K562 (cell line): Measurements from ENCODE around the gene DKC1. TPM values are rescaled to one million over a fixed set of nuclear protein-coding genes. Genes with fewer than 3 reads are reported as not detected.

Experiments used
- CHD1 ChIP-seq: fragments of 200-600 bp; sonication (generic); IDR thresholded peaks from one replicate; pipeline ENCODE4 v1.6.1; 2012; ENCODE audit warnings: mild to moderate bottlenecking, moderate library complexity, low read length, inconsistent platforms
- ESRRA ChIP-seq: fragments of 450-650 bp; IDR thresholded peaks from 2 replicates; pipeline ENCODE4 v1.6.1; 2014; ENCODE audit warnings: low read depth, mild to moderate bottlenecking, moderate library complexity, borderline replicate concordance
- GATAD2A ChIP-seq: fragments of 450-650 bp; IDR thresholded peaks from 2 replicates; pipeline ENCODE4 v1.6.1; 2017
- HMG20A ChIP-seq: fragments of 450-650 bp; formaldehyde crosslinking; conservative IDR thresholded peaks from 2 replicates; pipeline ENCODE4 v1.4.0; 2020; ENCODE audit warnings: mild to moderate bottlenecking, mixed read lengths
- MNT ChIP-seq, 2 experiments: fragments of 450-650 bp; conservative IDR thresholded peaks; 2 replicates each; pipeline ENCODE4 v1.6.1; 2017; ENCODE audit warnings: mild to moderate bottlenecking in 2 of 2, moderate library complexity in 2 of 2
- MTA3 ChIP-seq: fragments of 450-650 bp; formaldehyde crosslinking; IDR thresholded peaks from 2 replicates; pipeline ENCODE4 v1.6.1; 2017; ENCODE audit warnings: mild to moderate bottlenecking, borderline replicate concordance
- MYC ChIP-seq, 2 experiments: fragments of 250-450 bp in 1 of 2; sonication (Bioruptor Pico) in 1 of 2; IDR thresholded peaks; 2 replicates each; pipeline versions ENCODE4 v1.5.1 to v1.6.1; 2012 to 2021; ENCODE audit warnings: low read depth in 2 of 2, borderline replicate concordance in 1 of 2, improper control_type of control experiment in 1 of 2, low read length in 1 of 2, mild to moderate bottlenecking in 1 of 2, moderate library complexity in 1 of 2
- POLR2A ChIP-seq: fragments of 450-650 bp; conservative IDR thresholded peaks from 2 replicates; pipeline ENCODE4 v1.6.1; 2016
- RBFOX2 ChIP-seq: fragments of 200-400 bp; formaldehyde crosslinking; IDR thresholded peaks from 2 replicates; pipeline ENCODE4 v1.6.1; 2017; ENCODE audit warnings: low read depth, mild to moderate bottlenecking, low read length, moderate library complexity
- RBM25 ChIP-seq: fragments of 200-400 bp; formaldehyde crosslinking; IDR thresholded peaks from 2 replicates; pipeline ENCODE4 v1.6.1; 2018; ENCODE audit warnings: low read length, low read depth, moderate library complexity; ENCODE audit not compliant: severe bottlenecking
- SP1 ChIP-seq: sonication (generic); formaldehyde crosslinking; IDR thresholded peaks from 2 replicates; pipeline ENCODE4 v1.8.1; 2022; ENCODE audit warnings: mild to moderate bottlenecking, missing genetic modification reagents
- SRSF1 ChIP-seq: fragments of 200-400 bp; formaldehyde crosslinking; IDR thresholded peaks from 2 replicates; pipeline ENCODE4 v1.6.1; 2017; ENCODE audit warnings: mild to moderate bottlenecking, low read depth, low read length, moderate library complexity
- TAF1 ChIP-seq: IDR thresholded peaks from 2 replicates; pipeline ENCODE4 v1.6.1; 2011; ENCODE audit warnings: mild to moderate bottlenecking, low read length, moderate library complexity; ENCODE audit not compliant: insufficient read depth, control insufficient read depth, severe bottlenecking; ENCODE audit errors: extremely low read depth
- TFAP4 ChIP-seq: sonication (generic); formaldehyde crosslinking; IDR thresholded peaks from 2 replicates; pipeline ENCODE4 v1.8.0; 2022; ENCODE audit warnings: missing genetic modification reagents, mild to moderate bottlenecking, moderate library complexity, borderline replicate concordance
- TRIM28 ChIP-seq: fragments of 450-650 bp; IDR thresholded peaks from 2 replicates; pipeline ENCODE4 v1.6.1; 2017
- ZBED1 ChIP-seq: IDR thresholded peaks from 2 replicates; pipeline ENCODE4 v1.6.1; 2014
- ZMIZ1 ChIP-seq, 2 experiments: fragments of 150-350 bp in 1 of 2; IDR thresholded peaks; 2 replicates each; pipeline ENCODE4 v1.6.1; 2012 to 2016; ENCODE audit warnings: low read depth in 2 of 2, low read length in 2 of 2, mild to moderate bottlenecking in 1 of 2, moderate library complexity in 1 of 2
- ZNF143 ChIP-seq: sonication (generic); formaldehyde crosslinking; IDR thresholded peaks from 2 replicates; pipeline ENCODE4 v1.9.0; 2022; ENCODE audit warnings: mild to moderate bottlenecking, missing genetic modification reagents
- ZNF696 ChIP-seq: fragments of 250-450 bp; sonication (Bioruptor Pico); conservative IDR thresholded peaks from 2 replicates; pipeline ENCODE4 v1.4.0; 2020; ENCODE audit warnings: mild to moderate bottlenecking, moderate library complexity
- polyA plus RNA-seq, 8 experiments: library from polyadenylated mRNA; depleted of rRNA in 4 of 8; stranded (reverse) in 5 of 8; unstranded in 3 of 8; fragments of >200 nt; fragmentation: Nextera tagmentation in 2 of 8; fragmentation: Illumina TruSeq in 1 of 8; extraction: Ambion mirVana in 2 of 8; extraction: Trizol in 1 of 8; gene quantifications; 2 replicates each; pipeline versions ENCODE4 v1.2.1 to v1.2.3, GENCODE V29; 2011 to 2014; ENCODE audit warnings: inconsistent platforms in 1 of 8, missing spikeins in 1 of 8
- total RNA-seq, 7 experiments: library from RNA; depleted of rRNA in 6 of 7; stranded (reverse); fragments of >200 nt in 6 of 7; fragmentation: Illumina TruSeq in 2 of 7; extraction: Trizol in 2 of 7; gene quantifications; 2 replicates each; pipeline versions ENCODE4 v1.2.1 to v1.2.3, GENCODE V29; 2011 to 2021; ENCODE audit warnings: low replicate concordance in 1 of 7
- TF ChIP-seq, protein P1 (sequence below): fragments of 250-450 bp; sonication (Bioruptor Pico); IDR thresholded peaks from 2 replicates; pipeline ENCODE4 v1.4.0; 2020; ENCODE audit warnings: mild to moderate bottlenecking

Gene DKC1
- total and polyA plus RNA-seq, 9 of the 15 experiments (the other 6 are each of a cell fraction or from before 2014, with no cell fraction given) = 205 to 313 (median 219) TPM

- TF ChIP-seq MTA3 (peak; percentile 82; the same call in 1 of the 2 replicates), POLR2A (peak; percentile 83), ZNF143 (no peak), HMG20A (CRISPR knock-in tag) (no peak), CHD1 (peak; percentile 77), MNT (conservative IDR thresholded peaks at IDR 0.05) (peak; percentile 47 to 73), SP1 (CRISPR knock-in tag) (peak; percentile 79), RBFOX2 (peak; percentile 89), SRSF1 (no peak), TFAP4 (CRISPR knock-in tag) (peak; percentile 28; the same call in 1 of the 2 replicates), ZNF696 (no peak), ESRRA (peak; percentile 23; the same call in 1 of the 2 replicates), TAF1 (peak; percentile 86), GATAD2A (no peak), ZMIZ1 (IDR thresholded peaks at IDR 0.05; ENCODE audit: low read depth in 2 of 2, low read length in 2 of 2) (0 out of 4 replicates have a peak, but pooled peaks of 1 of the 2 experiments have one; percentile 6), ZBED1 (0 out of 2 replicates have a peak, but pooled peaks have one; percentile 31), TRIM28 (no peak), MYC (IDR thresholded peaks at IDR 0.05; ENCODE audit: low read depth, low read length) (peak; percentile 70), MYC (CRISPR knock-in tag; IDR thresholded peaks at IDR 0.05; ENCODE audit: borderline replicate concordance, low read depth) (no peak), RBM25 (peak; percentile 78)
- TF ChIP-seq, protein P1, sequence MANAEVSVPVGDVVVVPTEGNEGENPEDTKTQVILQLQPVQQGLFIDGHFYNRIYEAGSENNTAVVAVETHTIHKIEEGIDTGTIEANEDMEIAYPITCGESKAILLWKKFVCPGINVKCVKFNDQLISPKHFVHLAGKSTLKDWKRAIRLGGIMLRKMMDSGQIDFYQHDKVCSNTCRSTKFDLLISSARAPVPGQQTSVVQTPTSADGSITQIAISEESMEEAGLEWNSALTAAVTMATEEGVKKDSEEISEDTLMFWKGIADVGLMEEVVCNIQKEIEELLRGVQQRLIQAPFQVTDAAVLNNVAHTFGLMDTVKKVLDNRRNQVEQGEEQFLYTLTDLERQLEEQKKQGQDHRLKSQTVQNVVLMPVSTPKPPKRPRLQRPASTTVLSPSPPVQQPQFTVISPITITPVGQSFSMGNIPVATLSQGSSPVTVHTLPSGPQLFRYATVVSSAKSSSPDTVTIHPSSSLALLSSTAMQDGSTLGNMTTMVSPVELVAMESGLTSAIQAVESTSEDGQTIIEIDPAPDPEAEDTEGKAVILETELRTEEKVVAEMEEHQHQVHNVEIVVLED = peak; percentile 11; the same call in 1 of the 2 replicates
These were observed 42.5 kb downstream of the DKC1 start, which contains the start of gene MPP1 (continued) for GRCh38 chrX:154804957-154805695.
